Lower lobe of right lung (tissue), 2 donors: ENCODE measurements around the gene PDLIM7. TPM values are rescaled to one million over a fixed set of nuclear protein-coding genes. Genes with fewer than 3 reads are reported as not detected.

Experiments used
- ATAC-seq, 2 donors: fragments of 200-7000 bp; cut with Tn5 transposase; one replicate each; pipeline ENCODE4 v1.9.1; 2020 to 2022; ENCODE audit warnings: mild to moderate bottlenecking in 2 of 2, moderate library complexity in 2 of 2
- DNase-seq: peaks from one replicate; pipeline ENCODE4 v3.0.0-alpha.2; 2020
- H3K27ac ChIP-seq: fragments of 200-600 bp; one replicate; pipeline ENCODE4 v1.8.0; 2022
- H3K27me3 ChIP-seq: fragments of 200-600 bp; one replicate; pipeline ENCODE4 v1.8.0; 2022; ENCODE audit warnings: low read depth
- H3K36me3 ChIP-seq: fragments of 200-600 bp; one replicate; pipeline ENCODE4 v1.8.0; 2022; ENCODE audit warnings: mild to moderate bottlenecking
- H3K4me1 ChIP-seq: fragments of 200-600 bp; one replicate; pipeline ENCODE4 v1.8.0; 2022
- H3K4me3 ChIP-seq: fragments of 200-600 bp; one replicate; pipeline ENCODE4 v1.8.0; 2022; ENCODE audit warnings: mild to moderate bottlenecking
- H3K9me3 ChIP-seq: fragments of 200-600 bp; one replicate; pipeline ENCODE4 v1.8.0; 2022
- CTCF ChIP-seq: fragments of 200-600 bp; IDR thresholded peaks from one replicate; pipeline ENCODE4 v1.8.0; 2022; ENCODE audit warnings: antibody characterized with exemption, mild to moderate bottlenecking
- intact Hi-C: fragments of 100-400 bp; cut with DNase I; formaldehyde crosslinking; loops from one replicate; pipeline ENCODE4 v1.11.0; 2022
- total RNA-seq: library from RNA; stranded (reverse); fragmentation: NEBNext Ultra II Directional; extraction: Animal tissue kit (Norgen Biotek cat#: 25700); gene quantifications from one replicate; pipeline ENCODE4 v1.2.1, GENCODE V29; 2021
- donor health status: DM: no; HTN: yes; CAD: no; lungs with severe emphysema.

Gene PDLIM7
- total RNA-seq, 1 donor from 2014 or later: 47.1 TPM

- Histone ChIP-seq H3K36me3 (peaks cover 98% of the 10 kb centered on the region), H3K27ac (no peak overlapping the region), H3K27me3 (no peaks in the 10 kb centered on the region), H3K4me3 (no peak overlapping the region), H3K4me1 (peaks cover 8% of the 10 kb centered on the region), H3K9me3 (no peaks in the 10 kb centered on the region)
- no peak for ATAC-seq
- no peak for TF ChIP-seq CTCF
- no peak for DNase-seq
- intact Hi-C loops: no loop called here
Observed at GRCh38 chr5:177531209-177531940, 34.0 kb upstream of the PDLIM7 start.

DNA sequence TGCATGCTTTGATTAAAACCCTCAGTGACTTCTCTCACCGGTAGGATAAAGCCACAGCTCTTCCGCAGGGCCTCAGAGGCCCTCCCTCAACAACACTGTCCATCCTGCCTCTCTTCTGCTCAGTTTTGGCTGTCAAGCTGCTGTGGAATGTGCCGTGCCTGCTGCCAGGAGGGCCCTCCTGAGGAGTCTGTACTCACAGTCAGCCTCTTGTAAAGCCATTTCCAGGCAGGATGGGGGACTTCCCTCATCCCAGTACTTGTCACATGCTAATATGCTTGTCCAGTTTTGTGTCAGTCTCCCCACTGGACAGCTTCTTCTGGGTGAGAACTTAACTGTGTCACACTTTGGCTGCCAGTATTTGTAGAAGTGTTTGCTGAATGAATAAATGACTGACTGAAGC, 33.2 kb upstream of the PDLIM7 start:
- peaks cover 98% of the 10 kb centered on the region for H3K36me3 ChIP-seq
- no peaks in the 10 kb centered on the region for H3K27me3 ChIP-seq
- no peaks in the 10 kb centered on the region for H3K9me3 ChIP-seq
- intact Hi-C loops: no loop called here
- ATAC-seq: peak; percentile 64 to 73
- no peak for TF ChIP-seq CTCF
- no peak overlapping the region for H3K4me3 ChIP-seq
- no peak overlapping the region for H3K27ac ChIP-seq
- DNase-seq: no peak
- H3K4me1 ChIP-seq: peaks cover 7% of the 10 kb centered on the region

GRCh38 chr5:177529247-177530203, 32.1 kb upstream of the PDLIM7 start:
- H3K27me3 ChIP-seq: no peaks in the 10 kb centered on the region
- no peak overlapping the region for H3K27ac ChIP-seq
- no peak for TF ChIP-seq CTCF
- DNase-seq (no peak), ATAC-seq (no peak)
- no peak overlapping the region for H3K4me3 ChIP-seq
- intact Hi-C loops: no loop called here
- peaks cover 7% of the 10 kb centered on the region for H3K4me1 ChIP-seq
- peaks cover 98% of the 10 kb centered on the region for H3K36me3 ChIP-seq
- no peaks in the 10 kb centered on the region for H3K9me3 ChIP-seq

DNA sequence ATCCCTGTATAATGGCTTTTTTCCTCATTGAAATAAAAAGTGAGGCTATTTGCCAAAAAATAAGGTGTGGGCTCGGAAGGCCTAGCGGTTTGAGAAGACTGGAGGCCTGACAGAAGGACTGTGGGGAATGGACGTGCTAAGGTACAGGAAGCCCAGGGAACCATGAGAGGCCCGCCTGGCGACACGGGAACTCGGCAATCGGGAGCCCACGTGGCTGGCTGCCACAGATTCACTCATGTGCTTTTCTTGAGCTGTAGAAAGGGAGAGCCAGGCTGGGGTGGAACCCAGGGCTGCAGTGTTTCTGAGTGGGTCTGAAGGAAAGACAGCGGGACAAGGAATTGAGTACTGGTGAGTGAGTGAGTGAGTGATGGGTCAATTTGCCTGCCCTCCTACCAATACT, 31.2 kb upstream of the PDLIM7 start:
- Histone ChIP-seq H3K27ac (no peak overlapping the region), H3K36me3 (peaks cover 98% of the 10 kb centered on the region), H3K4me3 (no peak overlapping the region), H3K9me3 (no peaks in the 10 kb centered on the region), H3K4me1 (peaks cover 7% of the 10 kb centered on the region), H3K27me3 (no peaks in the 10 kb centered on the region)
- DNase-seq: no peak
- no peak for ATAC-seq
- intact Hi-C loops: no loop called here
- no peak for TF ChIP-seq CTCF

GRCh38 chr5:177527595-177527994, 30.2 kb upstream of the PDLIM7 start:
- no peak for ATAC-seq
- no peak for TF ChIP-seq CTCF
- no peaks in the 10 kb centered on the region for H3K27me3 ChIP-seq
- no peak for DNase-seq
- intact Hi-C loops: no loop called here
- H3K4me3 ChIP-seq: no peak overlapping the region
- H3K27ac ChIP-seq: no peak overlapping the region
- peaks cover 93% of the 10 kb centered on the region for H3K36me3 ChIP-seq
- H3K9me3 ChIP-seq: no peaks in the 10 kb centered on the region
- H3K4me1 ChIP-seq: peaks cover 7% of the 10 kb centered on the region
